Stimulated activated CD4-positive, alpha-beta T cell treated with anti-CD3 and anti-CD28 coated beads, Interleukin-4, amount 100 ng/mL, for 24 hours (primary cell): ENCODE results near the gene MROH8.

Source experiments
- DNase-seq: peaks from one replicate; pipeline ENCODE4 v3.0.0-alpha.2; 2020

The MROH8 gene

GRCh38 chr20:37198932-37199660 is 19.7 kb upstream of the MROH8 start:
- no peak for DNase-seq

DNA sequence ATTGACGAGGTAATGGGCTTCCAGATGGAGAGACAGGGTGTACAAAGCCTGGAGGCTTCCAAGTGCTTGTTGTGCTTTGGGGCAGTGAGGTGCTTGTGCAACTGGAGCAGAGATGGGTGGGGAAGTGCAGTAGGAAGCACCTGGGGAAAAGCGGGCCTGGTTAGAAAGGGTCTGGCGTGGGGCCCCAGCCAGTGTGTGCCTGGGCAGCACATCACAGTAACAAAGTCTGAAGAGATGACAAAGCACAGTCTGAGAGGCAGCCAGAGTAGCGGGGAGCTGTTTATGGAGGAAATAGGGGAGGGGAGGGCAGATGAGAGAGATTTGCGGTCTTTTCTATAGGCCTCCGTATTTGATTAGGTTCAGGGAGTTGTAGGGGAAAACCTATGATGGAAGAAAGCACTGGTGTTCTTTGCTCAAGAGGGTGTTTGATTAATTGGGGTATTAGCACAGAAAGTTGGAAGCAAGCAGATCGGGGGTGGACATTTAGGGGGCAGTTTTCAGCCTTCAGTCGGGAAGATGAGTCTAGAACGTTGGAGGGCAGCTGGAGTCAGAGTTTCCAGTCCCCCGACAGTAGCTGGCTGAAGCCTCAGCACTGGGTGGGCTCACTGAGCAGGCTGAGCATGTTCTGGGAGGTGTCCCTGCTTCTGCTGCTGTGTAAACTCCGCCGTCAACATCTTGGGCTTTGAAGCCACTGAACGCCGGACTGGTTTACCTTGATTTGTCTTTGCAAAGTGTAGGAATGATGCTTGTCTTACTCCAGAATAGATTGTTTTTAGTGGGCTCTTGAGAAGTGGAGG is 15.5 kb upstream of the MROH8 start:
- peak; percentile 6 for DNase-seq

- no peak for DNase-seq
These were observed 14.5 kb upstream of the MROH8 start for GRCh38 chr20:37193821-37194220.

GRCh38 chr20:37193226-37193625 is 13.9 kb upstream of the MROH8 start:
- no peak for DNase-seq

DNA sequence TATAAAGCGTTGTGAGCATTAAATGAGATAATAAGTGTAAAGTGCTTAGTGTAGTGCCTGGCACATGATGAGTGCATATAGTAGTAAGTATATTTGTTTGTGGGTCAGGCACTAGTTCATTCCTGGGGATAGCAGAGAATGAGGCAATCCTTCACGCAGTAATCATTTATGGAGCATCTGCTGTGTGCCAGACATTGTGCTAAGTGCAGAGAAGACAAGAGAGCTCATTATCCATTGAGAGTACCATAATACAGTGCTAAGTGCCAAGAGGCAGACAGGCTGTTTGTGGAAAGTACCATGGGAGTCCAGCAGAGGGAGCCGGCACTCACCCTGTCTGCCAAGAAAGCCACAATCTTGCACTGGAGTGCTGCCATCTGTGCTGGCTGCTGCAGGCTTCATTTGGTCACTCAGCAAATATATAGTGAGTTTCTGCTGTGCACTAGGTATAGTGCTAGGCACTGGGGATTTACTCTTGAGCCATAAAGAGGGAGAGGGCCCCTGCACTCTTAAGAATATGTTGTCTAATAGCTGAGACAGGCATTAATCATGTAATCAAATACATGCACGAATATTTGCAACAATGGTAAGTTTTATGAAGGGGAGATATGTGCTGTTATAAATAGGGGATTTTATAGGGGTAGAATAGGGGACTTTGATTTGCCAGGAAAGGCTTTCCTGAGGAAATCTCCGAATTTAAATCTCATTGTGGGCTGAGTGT is 12.9 kb upstream of the MROH8 start:
- DNase-seq: peak; percentile 73

GRCh38 chr20:37190354-37191112 is 11.2 kb upstream of the MROH8 start:
- no peak for DNase-seq

- no peak for DNase-seq
These were observed 10.2 kb upstream of the MROH8 start for GRCh38 chr20:37189416-37190016.

GRCh38 chr20:37188787-37189186 is 9.4 kb upstream of the MROH8 start:
- DNase-seq: no peak

DNA sequence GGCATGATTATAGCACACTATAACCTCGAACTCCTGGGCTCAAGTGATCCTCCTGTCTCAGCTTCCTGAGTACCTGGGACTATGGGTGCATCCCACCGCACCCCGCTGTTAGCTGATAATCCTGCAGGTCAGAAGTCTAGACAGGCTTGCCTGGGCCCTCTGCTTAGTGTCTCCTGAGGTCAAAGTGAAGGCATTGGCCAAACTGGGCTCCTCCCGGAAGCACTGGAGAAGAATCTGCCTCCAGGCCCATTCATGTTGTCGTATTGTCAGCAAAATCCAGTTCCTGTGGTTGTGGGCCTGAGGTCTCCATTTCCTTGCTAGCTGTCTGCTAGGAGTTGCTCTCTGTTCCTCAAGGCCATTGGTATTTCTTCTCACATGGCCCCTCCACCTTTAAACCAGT is 6.3 kb upstream of the MROH8 start:
- DNase-seq: no peak

DNA sequence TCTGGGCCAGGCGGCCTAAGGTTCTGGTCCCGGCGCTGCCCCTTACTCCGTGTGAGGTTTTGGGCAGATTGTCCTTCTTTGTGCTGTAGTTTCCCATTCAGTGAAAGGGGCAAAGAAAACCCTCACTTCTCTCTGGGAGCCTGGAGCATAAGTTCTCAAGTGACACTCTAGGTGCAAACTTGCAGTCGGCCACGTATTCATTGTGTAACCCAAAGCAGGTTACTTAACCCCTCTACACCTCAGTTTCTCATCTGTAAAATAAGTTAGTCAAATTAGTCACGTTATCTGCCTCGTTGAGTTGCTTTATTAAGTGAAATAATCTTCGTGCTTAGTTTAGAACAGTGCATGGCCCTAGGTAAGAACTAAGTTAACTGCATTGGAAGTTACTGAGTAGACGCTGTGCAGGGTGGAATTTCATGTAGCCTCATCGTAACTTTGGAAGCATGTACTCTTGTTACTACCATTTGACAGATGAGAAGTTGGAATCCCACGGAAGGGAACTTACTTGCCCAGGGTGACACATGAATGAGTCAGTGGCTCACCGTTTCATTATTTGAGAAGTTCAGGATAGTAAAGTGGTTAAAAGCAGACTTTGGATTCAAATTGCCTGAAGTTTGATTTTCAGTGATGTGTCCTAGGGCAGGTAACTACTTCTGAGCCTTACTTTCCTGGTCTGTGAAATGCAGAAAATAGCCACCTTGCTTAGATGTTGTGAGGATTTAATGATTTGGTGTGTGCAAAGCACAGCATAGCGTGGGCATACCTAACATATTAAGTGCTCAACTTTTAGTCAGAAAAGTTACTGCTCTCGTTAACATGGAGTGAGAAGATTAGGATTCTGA is 556 bp upstream of the MROH8 start:
- DNase-seq: peak; percentile 19

- DNase-seq: no peak
These were observed 6.5 kb downstream of the MROH8 start for GRCh38 chr20:37172836-37173235.

DNA sequence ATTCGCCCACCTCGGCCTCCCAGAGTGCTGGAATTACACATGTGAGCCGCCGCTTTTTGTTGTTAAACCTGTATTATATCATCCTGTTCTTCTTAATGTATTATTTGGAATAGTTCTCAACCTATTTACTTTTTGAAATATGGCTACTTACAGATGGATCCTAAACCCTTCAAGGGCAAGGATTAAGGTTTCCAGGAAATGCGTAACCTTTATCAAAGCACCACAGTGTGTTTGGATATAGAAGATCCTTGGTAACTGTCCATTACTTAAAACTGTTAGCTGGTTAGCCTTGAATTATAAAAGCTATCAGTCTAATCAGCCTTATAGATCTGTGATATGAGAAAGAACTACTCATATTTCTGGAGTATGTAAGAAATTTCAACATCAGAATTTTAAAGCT is 12.5 kb downstream of the MROH8 start:
- DNase-seq: no peak

- no peak for DNase-seq
These were observed 14.3 kb downstream of the MROH8 start for GRCh38 chr20:37165031-37165430.

DNA sequence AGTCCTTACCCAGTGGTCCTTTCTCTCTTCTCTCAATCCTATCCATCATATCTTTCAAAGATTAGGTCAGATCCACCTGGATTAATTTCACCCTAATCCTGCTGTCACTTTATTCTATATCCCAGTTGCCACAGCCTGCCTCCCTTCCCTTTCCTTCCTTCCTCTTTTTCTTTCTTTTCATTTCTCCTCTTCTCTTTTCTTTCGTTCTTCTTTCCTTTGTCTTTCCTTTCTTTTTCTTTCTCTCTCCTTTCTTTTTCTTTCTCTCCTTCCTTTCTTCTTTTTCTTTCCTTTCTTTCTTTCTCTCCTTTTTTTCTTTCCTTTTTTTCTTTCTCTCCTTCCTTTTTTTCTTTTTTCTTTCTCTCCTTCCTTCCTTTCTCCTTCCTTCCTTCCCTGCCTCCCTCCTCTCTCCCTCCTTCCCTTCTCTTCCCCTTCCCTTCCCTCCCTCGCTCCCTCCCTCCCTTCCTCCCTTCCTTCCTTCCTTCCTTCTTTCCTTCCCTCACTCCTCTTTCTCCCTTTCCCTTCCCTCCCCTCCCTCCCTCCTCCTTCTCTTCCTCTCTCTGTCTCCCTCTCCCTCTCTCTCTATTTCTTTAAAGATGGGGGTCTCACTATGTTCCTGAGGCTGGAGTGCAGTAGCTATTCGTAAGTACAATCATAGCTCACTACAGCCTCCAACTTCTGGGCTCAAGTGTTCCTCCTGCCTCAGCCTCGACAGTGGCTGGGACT is 15.4 kb downstream of the MROH8 start:
- DNase-seq: no peak

DNA sequence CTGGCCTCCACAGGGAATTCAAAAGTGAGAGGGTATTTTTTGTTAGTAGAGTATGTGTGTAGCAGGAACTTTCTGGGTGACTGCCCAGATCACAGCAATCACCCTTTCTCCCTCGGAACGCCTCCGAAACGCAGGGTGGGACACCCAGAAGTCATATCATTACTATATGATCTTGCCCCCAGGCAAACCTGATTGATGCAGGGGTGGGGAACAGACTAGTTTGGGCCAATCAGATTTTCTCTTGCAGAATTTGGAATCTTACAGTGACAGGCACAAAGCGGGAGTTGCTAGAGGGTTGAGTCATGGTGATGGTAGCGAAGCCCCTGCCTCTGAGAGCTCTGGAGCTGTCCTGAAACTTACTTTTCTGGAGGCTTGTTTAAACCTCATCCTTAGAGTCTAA is 16.7 kb downstream of the MROH8 start:
- DNase-seq: no peak

DNA sequence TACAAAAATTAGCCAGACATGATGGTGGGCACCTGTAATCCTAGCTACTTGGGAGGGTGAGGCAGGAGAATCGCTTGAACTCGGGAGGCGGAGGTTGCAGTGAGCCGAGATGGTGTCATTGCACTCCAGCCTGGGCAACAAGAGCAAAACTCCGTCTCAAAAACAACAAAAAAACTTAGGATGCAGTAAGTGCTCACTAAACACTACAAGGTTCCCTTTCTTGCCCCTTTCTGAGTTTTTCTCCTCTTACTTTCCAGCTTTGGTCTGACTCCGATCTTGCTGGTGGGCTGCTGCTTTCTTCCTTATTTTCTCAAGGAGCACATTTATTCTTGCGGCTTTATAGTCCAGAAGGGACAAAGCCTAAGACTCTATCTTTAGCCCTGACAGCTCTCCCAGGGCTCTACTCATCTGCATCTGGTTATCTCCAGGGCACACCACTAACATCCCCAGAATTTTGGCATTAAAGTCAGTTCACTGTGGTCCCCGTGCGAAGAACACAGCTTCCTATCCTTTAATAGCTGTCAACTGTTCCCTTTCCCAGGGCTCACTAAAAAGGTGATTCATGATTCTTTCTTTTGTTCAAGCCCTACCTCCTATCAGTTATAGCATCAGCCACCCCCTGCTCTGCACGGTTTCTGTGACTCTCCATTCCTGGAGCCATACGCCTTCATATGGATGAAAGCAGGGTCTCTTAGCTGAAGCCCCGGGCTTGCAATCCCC is 17.4 kb downstream of the MROH8 start:
- no peak for DNase-seq

GRCh38 chr20:37160683-37161082 is 18.7 kb downstream of the MROH8 start:
- no peak for DNase-seq

- no peak for DNase-seq
These were observed 21.1 kb downstream of the MROH8 start for GRCh38 chr20:37158248-37158647.

DNA sequence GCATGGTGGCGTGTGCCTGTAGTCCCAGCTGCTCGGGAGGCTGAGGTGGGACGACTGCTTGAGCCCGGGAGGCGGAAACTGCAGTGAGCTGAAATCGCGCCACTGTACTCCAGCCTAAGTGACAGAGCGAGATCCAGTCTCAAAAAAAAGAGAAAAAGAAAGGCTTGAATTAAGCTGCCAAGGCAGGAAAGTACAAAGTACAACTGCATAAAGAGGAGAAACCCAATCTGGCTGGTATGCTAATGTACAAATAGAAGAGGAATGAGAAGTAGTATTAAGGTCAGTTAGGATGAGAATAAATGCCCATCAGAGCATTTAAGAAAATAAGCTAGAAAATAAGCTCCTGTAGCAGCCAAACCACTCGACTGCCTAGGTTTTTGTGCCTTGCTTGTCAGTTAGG is 23.4 kb downstream of the MROH8 start:
- DNase-seq: no peak

DNA sequence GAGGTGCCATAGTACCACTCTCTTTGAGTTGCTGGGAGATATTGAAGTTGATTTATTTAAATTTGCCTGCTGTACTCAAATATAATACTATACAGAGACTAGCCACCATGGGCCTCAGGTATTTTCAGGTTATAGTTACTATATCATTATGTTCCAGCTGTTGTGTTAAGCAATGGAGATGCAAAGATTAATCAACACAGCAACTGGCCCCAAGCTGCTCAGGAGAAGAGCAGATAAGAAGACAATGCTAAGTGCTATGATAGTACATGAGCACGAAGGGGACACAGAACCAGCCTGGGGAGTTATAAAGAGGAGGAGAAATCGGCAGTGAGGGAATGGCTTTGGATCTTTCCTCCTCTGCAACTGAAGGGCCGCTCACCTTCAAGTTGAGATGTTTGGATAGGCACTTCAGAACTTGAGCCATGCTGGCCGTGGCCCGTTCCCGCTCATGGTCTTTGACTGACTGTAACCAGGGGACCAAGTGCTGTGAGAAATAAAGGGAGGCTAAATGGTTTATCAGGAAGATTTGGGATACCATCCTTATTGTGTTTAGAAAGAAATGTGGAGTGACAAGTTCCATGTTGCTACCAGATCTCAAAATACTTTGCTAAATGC is 24.6 kb downstream of the MROH8 start:
- DNase-seq: no peak
